IMR-90 (cell line): ENCODE measurements around the gene CD8A. TPM values are rescaled to one million over a fixed set of nuclear protein-coding genes. Genes with fewer than 3 reads are reported as not detected.
A peak's percentile ranks its signal among the peaks of the same experiment; 100 is the strongest.

Experiments used
- ATAC-seq: fragments of 200-7000 bp; cut with Tn5 transposase; 2 replicates; pipeline ENCODE4 v1.9.1; 2020; ENCODE audit warnings: low read depth, mild to moderate bottlenecking, moderate library complexity
- BruUV-seq: library from RNA; stranded (reverse); fragments of 400-500 nt; replicated peaks from 2 replicates; lab custom pipeline; 2021; lab: Mats Ljungman, UMichigan
- CTCF ChIA-PET: fragments of 300-600 bp; formaldehyde crosslinking; extraction: SDS; loops from one replicate; lab custom pipeline; 2021; ENCODE audit warnings: antibody characterized with exemption; lab: Yijun Ruan, JAX
- POLR2A ChIA-PET: fragments of 300-600 bp; sonication (Branson Sonifier 250); formaldehyde crosslinking; loops from one replicate; lab custom pipeline; 2022; ENCODE audit warnings: antibody characterized with exemption; ENCODE audit not compliant: unreplicated experiment; lab: Charles Lee
- DNase-seq: peaks from one replicate; pipeline ENCODE4 v3.0.0; 2013
- H2AFZ ChIP-seq: replicated peaks from 2 replicates; pipeline ENCODE3; 2013; ENCODE audit warnings: low read length, mild to moderate bottlenecking; ENCODE audit not compliant: poor library complexity
- H2AK5ac ChIP-seq: 2 replicates; pipeline ENCODE4 v1.6.1; 2013; ENCODE audit warnings: low read depth, low read length, inconsistent platforms
- H2AK9ac ChIP-seq: replicated peaks from 2 replicates; pipeline ENCODE3; 2013; ENCODE audit warnings: mild to moderate bottlenecking, low read depth, low read length, moderate library complexity; ENCODE audit not compliant: poor library complexity
- H2BK120ac ChIP-seq: 2 replicates; pipeline ENCODE4 v1.6.1; 2013; ENCODE audit warnings: low read depth, low read length, inconsistent platforms
- H2BK15ac ChIP-seq: 3 replicates; pipeline ENCODE4 v1.6.1; 2013; ENCODE audit warnings: low read depth, low read length, inconsistent platforms
- H2BK20ac ChIP-seq: 2 replicates; pipeline ENCODE4 v1.6.1; 2013; ENCODE audit warnings: low read depth, mild to moderate bottlenecking, inconsistent platforms, low read length, moderate library complexity
- H2BK5ac ChIP-seq: 2 replicates; pipeline ENCODE4 v1.6.1; 2013; ENCODE audit warnings: mild to moderate bottlenecking, low read depth, low read length, inconsistent platforms; ENCODE audit not compliant: poor library complexity, severe bottlenecking
- H3K14ac ChIP-seq: replicated peaks from 2 replicates; pipeline ENCODE4 v1.6.1; 2013; ENCODE audit warnings: low read depth, low read length, inconsistent platforms
- H3K18ac ChIP-seq: 2 replicates; pipeline ENCODE4 v1.6.1; 2013; ENCODE audit warnings: low read depth, low read length, control low read depth
- H3K23ac ChIP-seq: 2 replicates; pipeline ENCODE4 v1.6.1; 2013; ENCODE audit warnings: low read depth, low read length, inconsistent platforms
- H3K27ac ChIP-seq: 2 replicates; pipeline ENCODE4 v1.5.1; 2013; ENCODE audit warnings: mild to moderate bottlenecking, control low read depth, low read length; ENCODE audit not compliant: insufficient read depth
- H3K27me3 ChIP-seq: 2 replicates; pipeline ENCODE4 v1.6.1; 2013; ENCODE audit warnings: low read length; ENCODE audit not compliant: control insufficient read depth, insufficient read depth
- H3K36me3 ChIP-seq: 2 replicates; pipeline ENCODE4 v1.6.1; 2013; ENCODE audit warnings: low read length, mixed read lengths; ENCODE audit not compliant: control insufficient read depth, insufficient read depth
- H3K4ac ChIP-seq: 2 replicates; pipeline ENCODE4 v1.6.1; 2013; ENCODE audit warnings: low read depth, low read length, inconsistent platforms
- H3K4me1 ChIP-seq: 2 replicates; pipeline ENCODE4 v1.6.1; 2013; ENCODE audit warnings: low read length, mixed read lengths; ENCODE audit not compliant: control insufficient read depth, insufficient read depth
- H3K4me2 ChIP-seq: 2 replicates; pipeline ENCODE4 v1.6.1; 2013; ENCODE audit warnings: low read depth, mild to moderate bottlenecking, control low read depth, low read length, moderate library complexity
- H3K4me3 ChIP-seq: 2 replicates; pipeline ENCODE4 v1.5.1; 2013; ENCODE audit warnings: low read depth, mild to moderate bottlenecking, control low read depth, low read length, moderate library complexity; ENCODE audit not compliant: insufficient read depth
- H3K56ac ChIP-seq: 2 replicates; pipeline ENCODE4 v1.6.1; 2013; ENCODE audit warnings: low read length, inconsistent platforms; ENCODE audit not compliant: insufficient read depth; ENCODE audit errors: extremely low read depth
- H3K79me1 ChIP-seq, 2 experiments: 2 replicates each; pipeline ENCODE4 v1.6.1; 2013; ENCODE audit warnings: low read length in 2 of 2, inconsistent platforms in 1 of 2, low read depth in 1 of 2
- H3K9ac ChIP-seq: 2 replicates; pipeline ENCODE4 v1.6.1; 2013; ENCODE audit warnings: low read depth, low read length, control low read depth
- H3K9me1 ChIP-seq: 2 replicates; pipeline ENCODE4 v1.6.1; 2013; ENCODE audit warnings: low read length, inconsistent platforms; ENCODE audit not compliant: insufficient read depth
- H3K9me3 ChIP-seq: 2 replicates; pipeline ENCODE4 v1.6.1; 2013; ENCODE audit warnings: low read length; ENCODE audit not compliant: control insufficient read depth, insufficient read depth
- H4K20me1 ChIP-seq: 2 replicates; pipeline ENCODE4 v1.6.1; 2013; ENCODE audit warnings: low read length, inconsistent platforms; ENCODE audit not compliant: insufficient read depth
- H4K5ac ChIP-seq: 2 replicates; pipeline ENCODE4 v1.6.1; 2013; ENCODE audit warnings: mild to moderate bottlenecking, low read depth, low read length, control low read depth
- H4K8ac ChIP-seq, 2 experiments: 2 replicates each; pipeline ENCODE4 v1.6.1; 2013; ENCODE audit warnings: low read depth in 2 of 2, low read length in 2 of 2, control low read depth in 1 of 2, inconsistent platforms in 1 of 2
- H4K91ac ChIP-seq: 2 replicates; pipeline ENCODE4 v1.6.1; 2013; ENCODE audit warnings: low read depth, low read length, inconsistent platforms; ENCODE audit not compliant: insufficient read depth
- BHLHE40 ChIP-seq: fragments of 150-350 bp; IDR thresholded peaks from 2 replicates; pipeline ENCODE4 v1.6.1; 2016; ENCODE audit warnings: mild to moderate bottlenecking, low read depth, low read length
- CEBPB ChIP-seq: IDR thresholded peaks from 2 replicates; pipeline ENCODE4 v1.6.1; 2012; ENCODE audit warnings: low read depth, low read length, improper control_type of control experiment
- FOS ChIP-seq: fragments of 150-350 bp; IDR thresholded peaks from 2 replicates; pipeline ENCODE4 v1.6.1; 2016; ENCODE audit warnings: low read depth, low read length
- MAFK ChIP-seq: IDR thresholded peaks from 2 replicates; pipeline ENCODE4 v1.6.1; 2012; ENCODE audit warnings: low read depth, low read length, improper control_type of control experiment
- MAZ ChIP-seq: IDR thresholded peaks from 2 replicates; pipeline ENCODE4 v1.6.1; 2012; ENCODE audit warnings: low read depth, mild to moderate bottlenecking, low read length, improper control_type of control experiment, moderate library complexity, borderline replicate concordance
- MXI1 ChIP-seq: IDR thresholded peaks from 2 replicates; pipeline ENCODE4 v1.6.1; 2012; ENCODE audit warnings: low read depth, mild to moderate bottlenecking, low read length, moderate library complexity, borderline replicate concordance
- NFE2L2 ChIP-seq: fragments of 150-350 bp; IDR thresholded peaks from 2 replicates; pipeline ENCODE4 v1.6.1; 2016; ENCODE audit warnings: low read depth, mild to moderate bottlenecking, low read length
- POLR2A ChIP-seq: IDR thresholded peaks from 2 replicates; pipeline ENCODE4 v1.6.1; 2012; ENCODE audit warnings: mild to moderate bottlenecking, low read depth, low read length
- RAD21 ChIP-seq: IDR thresholded peaks from 2 replicates; pipeline ENCODE4 v1.6.1; 2012; ENCODE audit warnings: low read length, improper control_type of control experiment
- RCOR1 ChIP-seq: IDR thresholded peaks from 2 replicates; pipeline ENCODE4 v1.6.1; 2012; ENCODE audit warnings: mild to moderate bottlenecking, low read length, improper control_type of control experiment; ENCODE audit not compliant: insufficient replicate concordance
- RFX5 ChIP-seq: IDR thresholded peaks from 2 replicates; pipeline ENCODE4 v1.8.0; 2012; ENCODE audit warnings: low read depth, mild to moderate bottlenecking, low read length, moderate library complexity
- SMC3 ChIP-seq: fragments of 150-350 bp; IDR thresholded peaks from 2 replicates; pipeline ENCODE4 v1.6.1; 2016; ENCODE audit warnings: low read depth, mild to moderate bottlenecking, antibody characterized with exemption, low read length, moderate library complexity
- WGBS, 2 experiments: methylation state at CpG; one replicate each; pipeline versions ENCODE4 v1.1.5 to v1.1.7; 2013; ENCODE audit warnings: missing lambda C conversion rate in 2 of 2; ENCODE audit not compliant: insufficient read length in 1 of 2; ENCODE audit errors: extremely low coverage in 2 of 2; 5-methylcytosine and 5-hydroxymethylcytosine counted together
- dilution Hi-C: fragments of 300-500 bp; cut with HindIII; formaldehyde crosslinking; loops from one replicate; pipeline ENCODE4 v1.14.3; 2018; ENCODE audit warnings: low sequenced_read_pairs; ENCODE audit not compliant: unreplicated experiment
- in situ Hi-C: fragments of 300-500 bp; cut with MboI; formaldehyde crosslinking; loops from 3 replicates; pipeline ENCODE4 v1.14.3; 2019; ENCODE audit warnings: low sequenced_read_pairs, inconsistent platforms, mixed read lengths
- intact Hi-C: fragments of 100-400 bp; cut with micrococcal nuclease; formaldehyde crosslinking; loops from 2 replicates; pipeline ENCODE4 v1.10.0; 2022
- polyA plus RNA-seq, 3 experiments: library from polyadenylated mRNA; depleted of rRNA; stranded (reverse); fragments of >200 nt; gene quantifications; 2 replicates each; pipeline ENCODE4 v1.2.3, GENCODE V29; 2012; ENCODE audit warnings: low replicate concordance in 1 of 3
- total RNA-seq: library from RNA; depleted of rRNA; stranded (reverse); fragments of >200 nt; gene quantifications from 2 replicates; pipeline ENCODE4 v1.2.3, GENCODE V29; 2012
- TF ChIP-seq, protein P1 (sequence below): fragments of 150-350 bp; IDR thresholded peaks from 2 replicates; pipeline ENCODE4 v1.6.1; 2016; ENCODE audit warnings: low read depth, mild to moderate bottlenecking, low read length, moderate library complexity, borderline replicate concordance
- TF ChIP-seq, protein P2 (sequence below): fragments of 150-350 bp; IDR thresholded peaks from 2 replicates; pipeline ENCODE4 v1.6.1; 2017; ENCODE audit warnings: mild to moderate bottlenecking, antibody characterized with exemption, low read length, low read depth
- TF ChIP-seq, protein P3 (sequence below): conservative IDR thresholded peaks from 2 replicates; pipeline ENCODE4 v1.5.1; 2012; ENCODE audit warnings: mild to moderate bottlenecking, low read depth, low read length, improper control_type of control experiment

The CD8A gene
- total and polyA plus RNA-seq, 2 of the 4 experiments (the other 2 are of a cell fraction), result not detected

DNA sequence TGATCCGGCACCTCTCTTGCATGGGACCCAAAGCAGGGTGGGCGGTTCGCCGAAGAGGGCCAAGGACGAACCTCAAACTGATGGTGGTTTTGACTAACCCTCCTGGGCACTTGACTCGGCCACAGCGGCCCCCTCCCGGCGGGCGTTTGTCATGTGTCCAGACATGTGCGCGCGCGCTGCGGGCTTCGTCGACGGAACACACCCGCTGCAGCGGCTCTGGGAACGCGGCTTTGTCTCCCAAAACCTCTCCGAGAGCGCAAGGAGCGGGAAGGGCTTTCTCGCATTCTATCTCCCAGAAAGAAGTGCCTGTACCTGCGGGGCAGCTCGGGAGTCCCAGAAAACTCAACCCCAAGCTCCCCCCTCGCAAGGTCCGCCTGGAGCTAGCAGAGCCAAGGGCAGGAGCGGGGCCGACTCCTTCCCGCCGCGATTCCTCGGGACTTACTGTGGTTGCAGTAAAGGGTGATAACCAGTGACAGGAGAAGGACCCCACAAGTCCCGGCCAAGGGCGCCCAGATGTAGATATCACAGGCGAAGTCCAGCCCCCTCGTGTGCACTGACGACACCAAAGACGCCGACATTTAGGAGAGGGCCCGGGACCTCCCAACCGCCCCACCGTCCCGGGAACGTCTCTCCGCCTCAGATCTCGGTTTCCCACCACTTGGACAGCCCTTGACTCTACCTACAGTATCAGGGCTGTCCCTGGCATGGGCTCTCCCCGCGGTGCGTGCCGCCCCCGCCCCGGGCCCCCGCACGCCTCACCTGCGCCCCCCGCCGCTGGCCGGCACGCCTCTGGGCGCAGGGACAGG is 1.6 kb downstream of the CD8A start:
- H3K4me3 ChIP-seq, result no peak overlapping the region
- H3K56ac ChIP-seq, result no peak overlapping the region
- no peak overlapping the region for H2BK20ac ChIP-seq
- H3K4me1 ChIP-seq, result 0 out of 2 replicates have a peak, but pooled peaks cover 2% of the 10 kb centered on the region
- no peak overlapping the region for H2AK9ac ChIP-seq
- in situ Hi-C loops (no loop called here), intact Hi-C loops (no loop called here), dilution Hi-C loops (no loop called here)
- peaks cover 74% of the 10 kb centered on the region for H3K27me3 ChIP-seq
- no peak overlapping the region for H3K4ac ChIP-seq
- H3K9me1 ChIP-seq, result no peaks in the 10 kb centered on the region; the same call in 1 of the 2 replicates
- H2BK5ac ChIP-seq, result no peak overlapping the region
- H2BK120ac ChIP-seq, result no peak overlapping the region
- peaks cover 9% of the 10 kb centered on the region; the same call in 1 of the 2 replicates for H3K9me3 ChIP-seq
- H2AK5ac ChIP-seq, result no peak overlapping the region
- no peak overlapping the region for H4K8ac ChIP-seq
- H3K14ac ChIP-seq, result no peak overlapping the region
- no peaks in the 10 kb centered on the region for H3K36me3 ChIP-seq
- no peaks in the 10 kb centered on the region for H3K79me1 ChIP-seq
- no peak overlapping the region for H3K9ac ChIP-seq
- ATAC-seq (no peak), DNase-seq (no peak)
- no TSS peak for BruUV-seq
- no peak overlapping the region for H4K5ac ChIP-seq
- no peak overlapping the region for H3K23ac ChIP-seq
- H3K18ac ChIP-seq, result no peak overlapping the region
- no peak overlapping the region for H4K91ac ChIP-seq
- no peaks in the 10 kb centered on the region for H4K20me1 ChIP-seq
- no peak overlapping the region; the same call in 1 of the 2 replicates for H3K4me2 ChIP-seq
- CTCF ChIA-PET, result no interaction called here
- POLR2A ChIA-PET, result no interaction called here
- no peak overlapping the region for H2BK15ac ChIP-seq
- H2AFZ ChIP-seq, result peak overlapping the region; percentile 61
- WGBS, 2 experiments, result 5% methylated on average over 37 of the region's 64 CpGs; no CpG with 5 or more reads in 1 of the 2 experiments
- H3K27ac ChIP-seq, result no peak overlapping the region
- no peak for TF ChIP-seq POLR2A
- TF ChIP-seq NFE2L2, result no peak
- no peak for TF ChIP-seq BHLHE40
- TF ChIP-seq SMC3, result no peak
- TF ChIP-seq RFX5, result no peak
- TF ChIP-seq MAZ, result no peak
- no peak for TF ChIP-seq FOS
- no peak for TF ChIP-seq RCOR1
- TF ChIP-seq MXI1, result no peak
- no peak for TF ChIP-seq MAFK
- TF ChIP-seq, protein P1, sequence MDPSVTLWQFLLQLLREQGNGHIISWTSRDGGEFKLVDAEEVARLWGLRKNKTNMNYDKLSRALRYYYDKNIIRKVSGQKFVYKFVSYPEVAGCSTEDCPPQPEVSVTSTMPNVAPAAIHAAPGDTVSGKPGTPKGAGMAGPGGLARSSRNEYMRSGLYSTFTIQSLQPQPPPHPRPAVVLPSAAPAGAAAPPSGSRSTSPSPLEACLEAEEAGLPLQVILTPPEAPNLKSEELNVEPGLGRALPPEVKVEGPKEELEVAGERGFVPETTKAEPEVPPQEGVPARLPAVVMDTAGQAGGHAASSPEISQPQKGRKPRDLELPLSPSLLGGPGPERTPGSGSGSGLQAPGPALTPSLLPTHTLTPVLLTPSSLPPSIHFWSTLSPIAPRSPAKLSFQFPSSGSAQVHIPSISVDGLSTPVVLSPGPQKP, result no peak
- TF ChIP-seq, protein P2, sequence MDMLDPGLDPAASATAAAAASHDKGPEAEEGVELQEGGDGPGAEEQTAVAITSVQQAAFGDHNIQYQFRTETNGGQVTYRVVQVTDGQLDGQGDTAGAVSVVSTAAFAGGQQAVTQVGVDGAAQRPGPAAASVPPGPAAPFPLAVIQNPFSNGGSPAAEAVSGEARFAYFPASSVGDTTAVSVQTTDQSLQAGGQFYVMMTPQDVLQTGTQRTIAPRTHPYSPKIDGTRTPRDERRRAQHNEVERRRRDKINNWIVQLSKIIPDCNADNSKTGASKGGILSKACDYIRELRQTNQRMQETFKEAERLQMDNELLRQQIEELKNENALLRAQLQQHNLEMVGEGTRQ, result no peak
- TF ChIP-seq RAD21, result no peak
- TF ChIP-seq, protein P3, sequence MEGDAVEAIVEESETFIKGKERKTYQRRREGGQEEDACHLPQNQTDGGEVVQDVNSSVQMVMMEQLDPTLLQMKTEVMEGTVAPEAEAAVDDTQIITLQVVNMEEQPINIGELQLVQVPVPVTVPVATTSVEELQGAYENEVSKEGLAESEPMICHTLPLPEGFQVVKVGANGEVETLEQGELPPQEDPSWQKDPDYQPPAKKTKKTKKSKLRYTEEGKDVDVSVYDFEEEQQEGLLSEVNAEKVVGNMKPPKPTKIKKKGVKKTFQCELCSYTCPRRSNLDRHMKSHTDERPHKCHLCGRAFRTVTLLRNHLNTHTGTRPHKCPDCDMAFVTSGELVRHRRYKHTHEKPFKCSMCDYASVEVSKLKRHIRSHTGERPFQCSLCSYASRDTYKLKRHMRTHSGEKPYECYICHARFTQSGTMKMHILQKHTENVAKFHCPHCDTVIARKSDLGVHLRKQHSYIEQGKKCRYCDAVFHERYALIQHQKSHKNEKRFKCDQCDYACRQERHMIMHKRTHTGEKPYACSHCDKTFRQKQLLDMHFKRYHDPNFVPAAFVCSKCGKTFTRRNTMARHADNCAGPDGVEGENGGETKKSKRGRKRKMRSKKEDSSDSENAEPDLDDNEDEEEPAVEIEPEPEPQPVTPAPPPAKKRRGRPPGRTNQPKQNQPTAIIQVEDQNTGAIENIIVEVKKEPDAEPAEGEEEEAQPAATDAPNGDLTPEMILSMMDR, result no peak
- TF ChIP-seq CEBPB, result no peak
